HCT116 (cell line): ENCODE measurements around the gene CD22. TPM values are rescaled to one million over a fixed set of nuclear protein-coding genes. Genes with fewer than 3 reads are reported as not detected.

Source experiments
- ATAC-seq: fragments of 200-7000 bp; cut with Tn5 transposase; 2 replicates; pipeline ENCODE4 v1.9.1; 2020; ENCODE audit warnings: mild to moderate bottlenecking, moderate library complexity
- BruUV-seq: library from RNA; stranded (reverse); fragments of 400-500 nt; replicated peaks from 2 replicates; lab custom pipeline; 2021; lab: Mats Ljungman, UMichigan
- CTCF ChIA-PET: fragments of 300-600 bp; sonication (Branson Sonifier 250); formaldehyde crosslinking; loops from one replicate; lab custom pipeline; 2021; ENCODE audit warnings: antibody characterized with exemption; lab: Charles Lee
- POLR2A ChIA-PET: fragments of 300-600, 350-600 bp; sonication (Branson Sonifier 250); formaldehyde crosslinking; loops from one replicate; lab custom pipeline; 2021; ENCODE audit warnings: antibody characterized with exemption; lab: Charles Lee
- RAD21 ChIA-PET, 2 experiments: fragments of 300-600 bp; sonication (Branson Sonifier 250); formaldehyde crosslinking; loops; one replicate each; lab custom pipeline; 2023; ENCODE audit warnings: low total read pairs in 2 of 2; ENCODE audit not compliant: uncharacterized antibody in 2 of 2, unreplicated experiment in 2 of 2, low non-redundant PET in 1 of 2; lab: Charles Lee
- DNase-seq: peaks from one replicate; pipeline ENCODE4 v3.0.0-alpha.2; 2010; ENCODE audit warnings: low read depth, low spot score
- H2AFZ ChIP-seq: fragments of 200-600 bp; shearing (Covaris generic), sonication (generic); 2 replicates; pipeline ENCODE4 v1.6.1; 2017; ENCODE audit warnings: low read depth, mixed run types, mixed read lengths, antibody characterized with exemption, low read length; ENCODE audit not compliant: poor library complexity, severe bottlenecking
- H3K27ac ChIP-seq: 2 replicates; pipeline ENCODE4 v1.5.1; 2012; ENCODE audit warnings: low read depth, low read length
- H3K27me3 ChIP-seq: fragments of 200-600 bp; sonication (generic); 2 replicates; pipeline ENCODE4 v1.6.1; 2016; ENCODE audit warnings: mixed run types, low read length, mixed read lengths; ENCODE audit not compliant: insufficient read depth
- H3K36me3 ChIP-seq, 2 experiments: fragments of 200-500 bp in 1 of 2; fragments of 200-600 bp in 1 of 2; sonication (Bioruptor generic) in 1 of 2; sonication (generic) in 1 of 2; 2 replicates each; pipeline versions ENCODE4 v1.5.1 to v1.6.1; 2014 to 2016; ENCODE audit warnings: low read length in 2 of 2, inconsistent platforms in 1 of 2, mixed read lengths in 1 of 2, mixed run types in 1 of 2; ENCODE audit not compliant: insufficient read depth in 2 of 2, control insufficient read depth in 1 of 2
- H3K4me1 ChIP-seq, 2 experiments: fragments of 200-600 bp in 1 of 2; sonication (generic) in 1 of 2; 2 replicates each; pipeline versions ENCODE4 v1.5.1 to v1.6.1; 2012 to 2017; ENCODE audit warnings: low read length in 2 of 2, inconsistent platforms in 1 of 2, mild to moderate bottlenecking in 1 of 2, mixed read lengths in 1 of 2, mixed run types in 1 of 2, moderate library complexity in 1 of 2; ENCODE audit not compliant: insufficient read depth in 2 of 2, control insufficient read depth in 1 of 2
- H3K4me2 ChIP-seq: fragments of 200-600 bp; sonication (generic); 2 replicates; pipeline ENCODE4 v1.6.1; 2017; ENCODE audit warnings: mixed run types, low read length, mixed read lengths
- H3K4me3 ChIP-seq, 2 experiments: fragments of 200-600 bp in 1 of 2; sonication (generic) in 1 of 2; replicated peaks in 1 of 2; 2 replicates each; pipeline ENCODE4 v1.5.1; 2011 to 2016; ENCODE audit warnings: low read length in 2 of 2, control low read depth in 1 of 2, low read depth in 1 of 2, mild to moderate bottlenecking in 1 of 2, mixed read lengths in 1 of 2, mixed run types in 1 of 2
- H3K79me2 ChIP-seq: fragments of 200-600 bp; sonication (generic); 2 replicates; pipeline ENCODE4 v1.6.1; 2017; ENCODE audit warnings: mild to moderate bottlenecking, mixed run types, low read length, moderate library complexity, mixed read lengths; ENCODE audit not compliant: insufficient read depth
- H3K9ac ChIP-seq: fragments of 200-600 bp; sonication (generic); 2 replicates; pipeline ENCODE4 v1.6.1; 2016; ENCODE audit warnings: low read length, mixed read lengths
- H3K9me2 ChIP-seq: fragments of 200-600 bp; sonication (generic), shearing (Covaris generic); 2 replicates; pipeline ENCODE4 v1.6.1; 2017; ENCODE audit warnings: mixed run types, mild to moderate bottlenecking, moderate library complexity; ENCODE audit not compliant: insufficient read depth
- H3K9me3 ChIP-seq, 2 experiments: fragments of 200-500 bp in 1 of 2; fragments of 200-600 bp in 1 of 2; sonication (Bioruptor generic) in 1 of 2; sonication (generic) in 1 of 2; 2 replicates each; pipeline ENCODE4 v1.6.1; 2014 to 2017; ENCODE audit warnings: low read length in 2 of 2, mixed read lengths in 2 of 2, inconsistent platforms in 1 of 2, low read depth in 1 of 2, mild to moderate bottlenecking in 1 of 2, mixed run types in 1 of 2, moderate library complexity in 1 of 2; ENCODE audit not compliant: control insufficient read depth in 1 of 2, insufficient read depth in 1 of 2
- H4K20me1 ChIP-seq: fragments of 200-600 bp; sonication (generic), shearing (Covaris generic); 2 replicates; pipeline ENCODE4 v1.6.1; 2017; ENCODE audit warnings: mixed run types, mild to moderate bottlenecking, moderate library complexity; ENCODE audit not compliant: insufficient read depth
- CBX3 ChIP-seq: IDR thresholded peaks from 2 replicates; pipeline ENCODE4 v1.6.1; 2012; ENCODE audit warnings: low read depth
- EGR1 ChIP-seq: IDR thresholded peaks from 2 replicates; pipeline ENCODE4 v1.6.1; 2012; ENCODE audit warnings: low read depth
- ELF1 ChIP-seq: IDR thresholded peaks from 2 replicates; pipeline ENCODE4 v1.6.1; 2012; ENCODE audit warnings: low read depth, borderline replicate concordance
- EZH2 ChIP-seq: fragments of 200-600 bp; sonication (generic); IDR thresholded peaks from 2 replicates; pipeline ENCODE4 v1.6.1; 2017; ENCODE audit warnings: antibody characterized with exemption, mixed run types
- EZH2phosphoT487 ChIP-seq: fragments of 200-600 bp; IDR thresholded peaks from 2 replicates; pipeline ENCODE4 v1.6.1; 2018; ENCODE audit warnings: antibody characterized with exemption, borderline replicate concordance
- FOSL1 ChIP-seq: IDR thresholded peaks from 2 replicates; pipeline ENCODE4 v1.6.1; 2012; ENCODE audit warnings: low read depth
- JUND ChIP-seq: IDR thresholded peaks from 2 replicates; pipeline ENCODE4 v1.6.1; 2012
- POLR2A ChIP-seq: IDR thresholded peaks from 2 replicates; pipeline ENCODE4 v1.7.0; 2011; ENCODE audit warnings: borderline replicate concordance; ENCODE audit not compliant: insufficient read depth, insufficient read length; ENCODE audit errors: extremely low read depth
- POLR2AphosphoS5 ChIP-seq: IDR thresholded peaks from 2 replicates; pipeline ENCODE4 v1.6.1; 2011; ENCODE audit warnings: mild to moderate bottlenecking, low read depth, low read length, moderate library complexity
- RAD21 ChIP-seq: IDR thresholded peaks from 2 replicates; pipeline ENCODE4 v1.6.1; 2012; ENCODE audit warnings: low read depth, mild to moderate bottlenecking
- SIN3A ChIP-seq: IDR thresholded peaks from 2 replicates; pipeline ENCODE4 v1.6.1; 2012; ENCODE audit warnings: low read depth
- SP1 ChIP-seq: IDR thresholded peaks from 2 replicates; pipeline ENCODE4 v1.6.1; 2012; ENCODE audit warnings: low read depth
- SRF ChIP-seq: IDR thresholded peaks from 2 replicates; pipeline ENCODE4 v1.6.1; 2012; ENCODE audit warnings: low read depth
- TCF7L2 ChIP-seq: IDR thresholded peaks from 2 replicates; pipeline ENCODE4 v1.7.0; 2011; ENCODE audit warnings: borderline replicate concordance, inconsistent platforms; ENCODE audit not compliant: insufficient read depth, insufficient read length; ENCODE audit errors: extremely low read depth
- YY1 ChIP-seq: IDR thresholded peaks from 2 replicates; pipeline ENCODE4 v1.6.1; 2011; ENCODE audit warnings: low read length, low read depth, moderate library complexity, mild to moderate bottlenecking; ENCODE audit not compliant: insufficient replicate concordance; ENCODE audit errors: extremely low read depth
- ZFX ChIP-seq: fragments of 450-650 bp; IDR thresholded peaks from 2 replicates; pipeline ENCODE4 v1.6.1; 2017
- intact Hi-C: fragments of 100-400 bp; cut with micrococcal nuclease; formaldehyde crosslinking; loops from 2 replicates; pipeline ENCODE4 v1.10.0; 2022
- total RNA-seq: library from RNA; stranded (reverse); gene quantifications from one replicate; pipeline ENCODE4 v1.2.1, GENCODE V29; 2021; ENCODE audit not compliant: unreplicated experiment
- TF ChIP-seq, protein P1 (sequence below): IDR thresholded peaks from 2 replicates; pipeline ENCODE4 v1.6.1; 2012
- TF ChIP-seq, protein P2 (sequence below): IDR thresholded peaks from 2 replicates; pipeline ENCODE4 v1.6.1; 2012
- TF ChIP-seq, protein P3 (sequence below): IDR thresholded peaks from 2 replicates; pipeline ENCODE4 v1.6.1; 2012; ENCODE audit warnings: low read depth
- TF ChIP-seq, protein P4 (sequence below): IDR thresholded peaks from 2 replicates; pipeline ENCODE4 v1.6.1; 2011; ENCODE audit warnings: mild to moderate bottlenecking, low read length, moderate library complexity; ENCODE audit not compliant: insufficient replicate concordance; ENCODE audit errors: extremely low read depth

CD22 gene
- total RNA-seq, 1 experiment from 2014 or later: 7.0 TPM

DNA sequence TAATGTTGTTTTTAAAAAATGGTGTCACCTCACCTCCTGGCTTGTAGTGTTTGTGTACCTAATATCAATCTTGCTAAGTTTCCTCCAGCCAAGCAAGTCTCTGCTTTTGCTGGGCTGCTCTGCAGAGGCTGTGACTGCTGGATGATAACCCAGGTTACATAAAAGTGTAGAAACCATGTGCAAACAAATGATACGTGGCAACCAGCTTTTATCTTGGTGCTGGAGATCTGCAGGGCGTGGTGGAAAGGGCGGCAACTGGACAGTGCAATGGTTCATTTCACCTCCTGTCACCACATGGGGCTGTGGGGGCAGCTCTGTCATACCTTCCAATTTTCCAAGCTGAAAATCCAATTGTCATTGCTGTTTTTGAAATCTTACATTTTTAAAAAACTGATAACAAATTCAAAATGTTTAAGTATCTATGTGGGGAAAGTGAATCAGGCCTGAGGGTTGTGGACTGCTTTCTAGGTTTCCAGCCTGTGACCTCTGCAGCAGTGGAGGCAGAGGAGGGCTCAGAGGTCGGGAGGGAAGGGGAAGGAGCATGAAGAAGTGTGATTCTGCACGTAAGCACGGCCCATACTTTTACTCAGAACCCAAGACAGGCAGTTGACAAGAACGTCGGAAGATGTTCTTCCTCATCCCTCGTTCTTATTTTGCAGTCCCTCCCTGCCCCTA, 51.6 kb downstream of the CD22 start:
- DNase-seq (no peak), ATAC-seq (no peak)
- no TSS peak for BruUV-seq
- Histone ChIP-seq H3K9me3 (peaks cover 0 to 3% of the 10 kb centered on the region in 2 experiments; a peak in 1 of 4 replicates), H3K9ac (no peak overlapping the region), H3K4me1 (no peaks in the 10 kb centered on the region), H3K79me2 (no peaks in the 10 kb centered on the region), H3K27me3 (no peaks in the 10 kb centered on the region; the same call in none of the 2 replicates), H3K4me2 (no peak overlapping the region), H3K36me3 (no peaks in the 10 kb centered on the region), H3K27ac (no peak overlapping the region), H3K9me2 (no peaks in the 10 kb centered on the region)
- POLR2A ChIA-PET: no interaction called here
- intact Hi-C loops: no loop called here
- RAD21 ChIA-PET: no interaction called here
- TF ChIP-seq SRF (no peak), ELF1 (no peak), POLR2AphosphoS5 (no peak), SIN3A (no peak), TCF7L2 (no peak), EZH2 (no peak), CBX3 (no peak), RAD21 (no peak), EZH2phosphoT487 (no peak), FOSL1 (no peak), EGR1 (no peak), YY1 (no peak), ZFX (no peak), POLR2A (no peak), SP1 (no peak), JUND (no peak)
- TF ChIP-seq, protein P1, sequence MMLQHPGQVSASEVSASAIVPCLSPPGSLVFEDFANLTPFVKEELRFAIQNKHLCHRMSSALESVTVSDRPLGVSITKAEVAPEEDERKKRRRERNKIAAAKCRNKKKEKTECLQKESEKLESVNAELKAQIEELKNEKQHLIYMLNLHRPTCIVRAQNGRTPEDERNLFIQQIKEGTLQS: no peak
- TF ChIP-seq, protein P2, sequence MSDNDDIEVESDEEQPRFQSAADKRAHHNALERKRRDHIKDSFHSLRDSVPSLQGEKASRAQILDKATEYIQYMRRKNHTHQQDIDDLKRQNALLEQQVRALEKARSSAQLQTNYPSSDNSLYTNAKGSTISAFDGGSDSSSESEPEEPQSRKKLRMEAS: no peak
- TF ChIP-seq, protein P3, sequence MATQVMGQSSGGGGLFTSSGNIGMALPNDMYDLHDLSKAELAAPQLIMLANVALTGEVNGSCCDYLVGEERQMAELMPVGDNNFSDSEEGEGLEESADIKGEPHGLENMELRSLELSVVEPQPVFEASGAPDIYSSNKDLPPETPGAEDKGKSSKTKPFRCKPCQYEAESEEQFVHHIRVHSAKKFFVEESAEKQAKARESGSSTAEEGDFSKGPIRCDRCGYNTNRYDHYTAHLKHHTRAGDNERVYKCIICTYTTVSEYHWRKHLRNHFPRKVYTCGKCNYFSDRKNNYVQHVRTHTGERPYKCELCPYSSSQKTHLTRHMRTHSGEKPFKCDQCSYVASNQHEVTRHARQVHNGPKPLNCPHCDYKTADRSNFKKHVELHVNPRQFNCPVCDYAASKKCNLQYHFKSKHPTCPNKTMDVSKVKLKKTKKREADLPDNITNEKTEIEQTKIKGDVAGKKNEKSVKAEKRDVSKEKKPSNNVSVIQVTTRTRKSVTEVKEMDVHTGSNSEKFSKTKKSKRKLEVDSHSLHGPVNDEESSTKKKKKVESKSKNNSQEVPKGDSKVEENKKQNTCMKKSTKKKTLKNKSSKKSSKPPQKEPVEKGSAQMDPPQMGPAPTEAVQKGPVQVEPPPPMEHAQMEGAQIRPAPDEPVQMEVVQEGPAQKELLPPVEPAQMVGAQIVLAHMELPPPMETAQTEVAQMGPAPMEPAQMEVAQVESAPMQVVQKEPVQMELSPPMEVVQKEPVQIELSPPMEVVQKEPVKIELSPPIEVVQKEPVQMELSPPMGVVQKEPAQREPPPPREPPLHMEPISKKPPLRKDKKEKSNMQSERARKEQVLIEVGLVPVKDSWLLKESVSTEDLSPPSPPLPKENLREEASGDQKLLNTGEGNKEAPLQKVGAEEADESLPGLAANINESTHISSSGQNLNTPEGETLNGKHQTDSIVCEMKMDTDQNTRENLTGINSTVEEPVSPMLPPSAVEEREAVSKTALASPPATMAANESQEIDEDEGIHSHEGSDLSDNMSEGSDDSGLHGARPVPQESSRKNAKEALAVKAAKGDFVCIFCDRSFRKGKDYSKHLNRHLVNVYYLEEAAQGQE: no peak
- TF ChIP-seq, protein P4, sequence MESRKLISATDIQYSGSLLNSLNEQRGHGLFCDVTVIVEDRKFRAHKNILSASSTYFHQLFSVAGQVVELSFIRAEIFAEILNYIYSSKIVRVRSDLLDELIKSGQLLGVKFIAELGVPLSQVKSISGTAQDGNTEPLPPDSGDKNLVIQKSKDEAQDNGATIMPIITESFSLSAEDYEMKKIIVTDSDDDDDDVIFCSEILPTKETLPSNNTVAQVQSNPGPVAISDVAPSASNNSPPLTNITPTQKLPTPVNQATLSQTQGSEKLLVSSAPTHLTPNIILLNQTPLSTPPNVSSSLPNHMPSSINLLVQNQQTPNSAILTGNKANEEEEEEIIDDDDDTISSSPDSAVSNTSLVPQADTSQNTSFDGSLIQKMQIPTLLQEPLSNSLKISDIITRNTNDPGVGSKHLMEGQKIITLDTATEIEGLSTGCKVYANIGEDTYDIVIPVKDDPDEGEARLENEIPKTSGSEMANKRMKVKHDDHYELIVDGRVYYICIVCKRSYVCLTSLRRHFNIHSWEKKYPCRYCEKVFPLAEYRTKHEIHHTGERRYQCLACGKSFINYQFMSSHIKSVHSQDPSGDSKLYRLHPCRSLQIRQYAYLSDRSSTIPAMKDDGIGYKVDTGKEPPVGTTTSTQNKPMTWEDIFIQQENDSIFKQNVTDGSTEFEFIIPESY: no peak
- TF ChIP-seq, all 23 proteins: peak for 0
- CTCF ChIA-PET: no interaction called here
- Histone ChIP-seq H2AFZ (no peak overlapping the region), H3K4me3 (no peak overlapping the region), H4K20me1 (no peaks in the 10 kb centered on the region)
